ENCODE data around the gene NISCH. TPM values are rescaled to one million over a fixed set of nuclear protein-coding genes. Genes with fewer than 3 reads are reported as not detected.
A peak's percentile ranks its signal among the peaks of the same experiment; 100 is the strongest.

The NISCH gene
- polyA plus RNA-seq, 2 of the 4 experiments (the other 2 are of a cell fraction), result 17.3 to 18.2 TPM

DNA sequence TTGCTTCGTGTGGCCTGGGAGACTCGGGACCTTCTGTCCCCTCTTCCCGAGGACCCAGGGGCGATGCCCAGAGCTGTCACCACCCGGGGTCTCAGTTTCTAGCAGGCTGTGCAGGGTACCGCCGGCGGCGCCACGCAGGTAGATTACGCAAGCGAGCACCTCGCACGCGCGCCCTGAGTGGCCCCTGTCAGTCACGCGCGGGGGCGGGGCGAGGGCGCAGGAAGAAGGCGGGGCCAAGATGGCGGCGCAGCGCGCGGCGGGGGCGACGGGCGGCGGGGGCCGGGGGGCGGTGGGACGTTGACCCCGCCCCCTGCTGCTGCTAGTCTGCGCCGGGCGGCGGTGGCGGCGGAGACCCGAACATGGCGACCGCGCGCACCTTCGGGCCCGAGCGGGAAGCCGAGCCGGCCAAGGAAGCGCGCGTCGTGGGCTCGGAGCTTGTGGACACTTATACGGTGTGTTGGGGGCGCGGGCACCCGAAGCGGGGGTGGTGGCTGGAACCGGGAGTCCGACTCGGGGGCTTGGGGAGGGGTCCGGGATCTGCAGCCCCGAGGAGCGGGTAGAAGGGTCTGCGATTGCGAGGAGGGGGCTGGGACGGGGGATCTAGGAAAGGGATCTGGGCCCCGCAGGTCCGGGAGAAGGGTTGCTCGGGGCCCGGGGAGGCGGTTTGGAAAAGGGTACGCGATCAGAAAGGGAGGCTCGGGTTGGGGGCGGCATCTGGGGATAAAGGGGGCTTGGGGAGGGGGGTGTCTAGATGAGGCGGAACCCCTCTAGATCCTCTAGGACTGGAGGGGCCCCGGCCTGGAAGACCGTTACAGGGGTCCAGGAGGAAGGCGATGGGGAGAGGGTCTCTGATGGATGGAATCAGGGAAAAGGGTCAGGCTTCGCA is at the start of gene NISCH (continued):
- 0 out of 2 replicates have a peak, but pooled peaks have one; percentile 37 for TF ChIP-seq MYC (IDR thresholded peaks at IDR 0.05; ENCODE audit: borderline replicate concordance, low read length)

DNA sequence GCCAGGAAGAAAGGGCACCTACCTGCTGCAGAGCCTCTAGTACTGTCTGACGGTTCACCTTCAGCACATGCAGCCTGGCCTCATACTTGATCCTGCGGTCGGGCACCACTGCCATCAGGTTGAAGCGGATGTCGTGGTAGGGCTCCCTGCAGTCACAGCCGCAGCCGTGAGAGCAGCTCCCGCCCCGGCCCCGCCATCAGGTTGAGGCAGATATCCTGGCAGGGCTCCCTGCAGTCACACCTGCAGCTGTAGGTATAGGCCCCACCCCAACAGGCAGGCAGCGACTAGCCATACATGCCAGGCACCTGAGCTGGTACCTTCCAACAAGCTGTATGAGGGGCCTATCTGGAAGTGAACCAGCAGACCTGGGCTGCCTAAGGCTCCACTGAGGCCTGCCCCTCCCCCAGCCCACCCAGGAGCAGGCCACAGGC is 49.2 kb upstream of the NISCH start:
- ATAC-seq (no peak), DNase-seq (ENCODE audit: low read depth in 1 of 2, low spot score in 1 of 2) (no peak), FAIRE-seq (no peak)
- Histone ChIP-seq H3K4me1 (peaks cover 10% of the 10 kb centered on the region; the same call in 2 of the 3 replicates), H3K4me2 (no peak overlapping the region), H3K9me3 (no peaks in the 10 kb centered on the region), H3K27ac (no peak overlapping the region), H3K4me3 (no peak overlapping the region)
- no peak for TF ChIP-seq HOXB13 (CRISPR knock-in tag; IDR thresholded peaks at IDR 0.05; ENCODE audit: low read depth)
- TF ChIP-seq, protein P1, sequence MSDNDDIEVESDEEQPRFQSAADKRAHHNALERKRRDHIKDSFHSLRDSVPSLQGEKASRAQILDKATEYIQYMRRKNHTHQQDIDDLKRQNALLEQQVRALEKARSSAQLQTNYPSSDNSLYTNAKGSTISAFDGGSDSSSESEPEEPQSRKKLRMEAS (IDR thresholded peaks at IDR 0.05), result no peak
- POLR2A ChIA-PET, result no interaction called here
- CTCF ChIA-PET, result interaction anchor here (1.3 to 2.2 kb wide), 2 partner anchors 22 to 67 kb away, joined by 3 to 5 read pairs; no protein-coding TSS in a partner anchor
- WGBS (ENCODE audit: missing lambda C conversion rate), result 95% methylated on average over 4 of the region's 11 CpGs

DNA sequence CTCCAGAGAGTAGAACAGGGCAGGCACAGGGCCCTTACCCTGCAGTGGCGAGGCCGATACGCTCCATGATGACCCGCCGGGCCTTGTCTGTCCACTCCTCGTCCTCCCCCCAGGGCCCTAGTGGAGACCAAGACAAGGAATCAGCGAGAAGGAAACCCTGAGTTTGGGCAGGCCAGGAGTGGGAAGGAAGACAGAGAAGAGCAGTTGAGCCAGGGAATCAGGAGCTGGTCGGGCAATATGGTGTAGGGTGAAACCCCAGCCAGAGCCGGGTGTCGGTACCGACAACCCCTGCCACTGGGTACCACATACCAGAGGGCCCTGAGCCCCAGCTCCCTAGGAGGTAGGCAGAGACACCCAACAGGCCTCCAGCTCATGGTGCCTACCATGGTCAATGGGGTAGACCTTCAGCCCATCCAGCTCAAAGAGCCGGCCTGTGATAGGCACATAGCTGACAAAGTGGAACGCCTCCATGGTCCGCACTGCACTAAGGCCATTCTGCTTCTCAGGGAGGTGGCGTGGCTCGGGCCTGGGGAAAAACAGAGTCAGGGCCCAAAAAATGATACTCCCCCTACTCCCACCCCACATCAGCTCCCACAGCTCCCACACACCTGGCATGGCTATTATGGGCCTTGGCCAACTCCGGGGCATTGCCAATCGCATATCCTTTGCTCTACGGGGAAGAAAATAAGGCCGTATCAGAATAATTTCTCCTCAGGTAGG is 48.5 kb upstream of the NISCH start:
- no peak overlapping the region for H3K4me2 ChIP-seq
- POLR2A ChIA-PET, result no interaction called here
- H3K4me3 ChIP-seq, result no peak overlapping the region
- FAIRE-seq, result no peak
- no peak for DNase-seq (ENCODE audit: low read depth in 1 of 2, low spot score in 1 of 2)
- WGBS (ENCODE audit: missing lambda C conversion rate), result 92% methylated on average over 14 of the region's 20 CpGs
- TF ChIP-seq FOXS1 (CRISPR knock-in tag; IDR thresholded peaks at IDR 0.05) (no peak), PHF8 (IDR thresholded peaks at IDR 0.05; ENCODE audit: borderline replicate concordance, low read depth) (no peak), CHD4 (IDR thresholded peaks at IDR 0.05; ENCODE audit: borderline replicate concordance) (no peak), KDM1A (IDR thresholded peaks at IDR 0.05; ENCODE audit: low read depth) (no peak), RCOR1 (IDR thresholded peaks at IDR 0.05; ENCODE audit: low read depth, low read length) (no peak), NR3C1 (IDR thresholded peaks at IDR 0.05) (no peak), HOXB13 (CRISPR knock-in tag; IDR thresholded peaks at IDR 0.05; ENCODE audit: low read depth) (no peak), ZC3H11A (IDR thresholded peaks at IDR 0.05) (no peak), CBX8 (IDR thresholded peaks at IDR 0.05) (no peak), CEBPB (IDR thresholded peaks at IDR 0.05) (no peak), CHD2 (IDR thresholded peaks at IDR 0.05; ENCODE audit: low read length, partially characterized antibody) (no peak), HOXA7 (CRISPR knock-in tag; IDR thresholded peaks at IDR 0.05) (no peak), ZSCAN20 (CRISPR knock-in tag; IDR thresholded peaks at IDR 0.05) (no peak), POLR2A (IDR thresholded peaks at IDR 0.05; ENCODE audit: low read length) (no peak), ZFP36 (IDR thresholded peaks at IDR 0.05; ENCODE audit: borderline replicate concordance, partially characterized antibody) (no peak), TP53 (CRISPR knock-in tag; IDR thresholded peaks at IDR 0.05) (no peak)
- no peak for ATAC-seq
- no peak overlapping the region for H3K27ac ChIP-seq
- H3K9me3 ChIP-seq, result no peaks in the 10 kb centered on the region
- CTCF ChIA-PET, result interaction anchor here (0.8 to 2.2 kb wide), 4 partner anchors 8 to 68 kb away, joined by 3 to 5 read pairs (median 3); no protein-coding TSS in a partner anchor
- peaks cover 17% of the 10 kb centered on the region; the same call in 2 of the 3 replicates for H3K4me1 ChIP-seq

DNA sequence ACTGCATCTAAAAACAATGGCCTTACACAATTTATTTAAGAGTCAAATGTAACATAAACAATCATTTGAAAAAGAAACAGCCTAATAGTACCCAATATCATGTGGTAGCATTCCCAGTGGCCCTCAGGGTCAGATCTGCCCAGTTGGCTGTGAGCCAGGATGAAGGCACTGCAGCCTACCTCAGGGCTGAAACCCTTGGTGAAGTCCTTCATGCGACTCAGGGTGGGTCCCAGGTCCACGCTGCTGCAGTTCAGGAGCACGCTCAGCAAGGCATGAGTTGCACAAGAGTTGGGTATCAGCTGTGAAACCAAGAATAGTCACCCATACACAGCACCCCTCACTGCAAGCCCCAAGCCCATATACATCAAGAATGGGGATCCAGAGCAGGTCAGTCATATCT is 47.6 kb upstream of the NISCH start:
- Histone ChIP-seq H3K4me1 (peaks cover 22% of the 10 kb centered on the region; the same call in 2 of the 3 replicates), H3K27ac (no peak overlapping the region), H3K4me2 (no peak overlapping the region), H3K9me3 (no peaks in the 10 kb centered on the region), H3K4me3 (no peak overlapping the region)
- FAIRE-seq (no peak), ATAC-seq (no peak), DNase-seq (ENCODE audit: low read depth in 1 of 2, low spot score in 1 of 2) (no peak)
- TF ChIP-seq MYC (IDR thresholded peaks at IDR 0.05; ENCODE audit: borderline replicate concordance, low read length) (no peak), CHD2 (IDR thresholded peaks at IDR 0.05; ENCODE audit: low read length, partially characterized antibody) (no peak), KDM5A (IDR thresholded peaks at IDR 0.05) (no peak), CBX8 (IDR thresholded peaks at IDR 0.05) (no peak), ZFP36 (IDR thresholded peaks at IDR 0.05; ENCODE audit: borderline replicate concordance, partially characterized antibody) (no peak), FOXS1 (CRISPR knock-in tag; IDR thresholded peaks at IDR 0.05) (no peak), CEBPB (IDR thresholded peaks at IDR 0.05) (no peak), FOSL2 (IDR thresholded peaks at IDR 0.05) (no peak), FOSL2 (CRISPR knock-in tag; IDR thresholded peaks at IDR 0.05) (no peak)
- 64% methylated on average over 2 of the region's 3 CpGs for WGBS (ENCODE audit: missing lambda C conversion rate)
- CTCF ChIA-PET, result interaction anchor here (1.2 kb wide), 1 partner anchor 9 kb away, joined by 3 read pairs; no protein-coding TSS in a partner anchor
- POLR2A ChIA-PET, result no interaction called here
